Mesendoderm (in vitro differentiated cells): Measurements from ENCODE around the gene PRG3.

Source experiments
- DNase-seq: peaks from one replicate; pipeline ENCODE4 v3.0.0; 2013
- H2AK5ac ChIP-seq: 2 replicates; pipeline ENCODE4 v1.6.1; 2013; ENCODE audit warnings: low read length, inconsistent platforms
- H2BK120ac ChIP-seq: 2 replicates; pipeline ENCODE4 v1.6.1; 2013; ENCODE audit warnings: low read depth, mild to moderate bottlenecking, low read length, moderate library complexity, mixed read lengths
- H2BK15ac ChIP-seq: replicated peaks from 2 replicates; pipeline ENCODE4 v1.6.1; 2013; ENCODE audit warnings: low read depth, mild to moderate bottlenecking, moderate library complexity
- H2BK5ac ChIP-seq: 2 replicates; pipeline ENCODE4 v1.6.1; 2013; ENCODE audit warnings: low read length, inconsistent platforms
- H3K18ac ChIP-seq: 2 replicates; pipeline ENCODE4 v1.6.1; 2013; ENCODE audit warnings: mild to moderate bottlenecking, low read length, mixed read lengths
- H3K23ac ChIP-seq: one replicate; pipeline ENCODE4 v1.6.1; 2013; ENCODE audit warnings: low read length
- H3K27ac ChIP-seq: 2 replicates; pipeline ENCODE4 v1.5.1; 2013; ENCODE audit warnings: low read depth, mild to moderate bottlenecking, inconsistent platforms, low read length, moderate library complexity
- H3K27me3 ChIP-seq: 2 replicates; pipeline ENCODE4 v1.6.1; 2013; ENCODE audit warnings: low read length, control low read depth, mild to moderate bottlenecking, inconsistent platforms; ENCODE audit not compliant: insufficient read depth, poor library complexity
- H3K36me3 ChIP-seq: 2 replicates; pipeline ENCODE4 v1.6.1; 2013; ENCODE audit warnings: low read length, inconsistent platforms; ENCODE audit not compliant: control insufficient read depth, insufficient read depth
- H3K4ac ChIP-seq: one replicate; pipeline ENCODE4 v1.6.1; 2013; ENCODE audit warnings: low read depth, mild to moderate bottlenecking, low read length, moderate library complexity
- H3K4me1 ChIP-seq: 2 replicates; pipeline ENCODE4 v1.6.1; 2013; ENCODE audit warnings: low read depth, low read length, inconsistent platforms; ENCODE audit not compliant: control insufficient read depth
- H3K4me2 ChIP-seq: 2 replicates; pipeline ENCODE4 v1.6.1; 2013; ENCODE audit warnings: low read length
- H3K4me3 ChIP-seq: 2 replicates; pipeline ENCODE4 v1.5.1; 2013; ENCODE audit warnings: mild to moderate bottlenecking, low read length
- H3K56ac ChIP-seq: one replicate; pipeline ENCODE4 v1.6.1; 2013; ENCODE audit warnings: low read length
- H3K79me1 ChIP-seq: 2 replicates; pipeline ENCODE4 v1.6.1; 2013; ENCODE audit warnings: low read length, inconsistent platforms
- H3K79me2 ChIP-seq: 2 replicates; pipeline ENCODE4 v1.6.1; 2013; ENCODE audit warnings: mild to moderate bottlenecking, low read length; ENCODE audit not compliant: control insufficient read depth, insufficient read depth
- H3K9ac ChIP-seq: 2 replicates; pipeline ENCODE4 v1.6.1; 2013; ENCODE audit warnings: low read length, inconsistent platforms
- H4K5ac ChIP-seq: one replicate; pipeline ENCODE4 v1.6.1; 2013; ENCODE audit warnings: low read length
- H4K8ac ChIP-seq: one replicate; pipeline ENCODE4 v1.6.1; 2013; ENCODE audit warnings: low read depth, mild to moderate bottlenecking, control low read depth, low read length, moderate library complexity
- WGBS: extraction: QIAGEN DNeasy Blood & Tissue Kit; methylation state at CpG from one replicate; pipeline ENCODE4 v1.1.7; 2013; ENCODE audit warnings: low lambda C conversion rate, missing lambda C conversion rate; ENCODE audit not compliant: insufficient coverage; ENCODE audit errors: extremely low coverage; 5-methylcytosine and 5-hydroxymethylcytosine counted together

The PRG3 gene

GRCh38 chr11:57396744-57397143, 15.8 kb upstream of the PRG3 start:
- Histone ChIP-seq H2BK120ac (no peak overlapping the region), H3K4me1 (no peaks in the 10 kb centered on the region), H2BK15ac (no peak overlapping the region), H3K9ac (no peak overlapping the region), H3K79me2 (no peaks in the 10 kb centered on the region), H2BK5ac (no peak overlapping the region), H3K23ac (no peak overlapping the region), H3K18ac (no peak overlapping the region), H4K5ac (no peak overlapping the region), H2AK5ac (no peak overlapping the region), H3K36me3 (no peaks in the 10 kb centered on the region), H3K4me3 (no peak overlapping the region), H3K4me2 (no peak overlapping the region), H3K27ac (no peak overlapping the region), H3K27me3 (no peaks in the 10 kb centered on the region), H4K8ac (no peak overlapping the region), H3K79me1 (no peaks in the 10 kb centered on the region), H3K4ac (no peak overlapping the region), H3K56ac (no peak overlapping the region)
- no peak for DNase-seq
- no CpG with 5 or more reads among the region's 2 CpGs for WGBS

GRCh38 chr11:57395905-57396623, 15.1 kb upstream of the PRG3 start:
- H3K27me3 ChIP-seq = no peaks in the 10 kb centered on the region
- H3K56ac ChIP-seq = no peak overlapping the region

GRCh38 chr11:57394203-57394965, 13.4 kb upstream of the PRG3 start:
- Histone ChIP-seq H2AK5ac (no peak overlapping the region), H2BK120ac (no peak overlapping the region), H3K4me1 (no peaks in the 10 kb centered on the region), H3K23ac (no peak overlapping the region), H3K4ac (no peak overlapping the region), H3K18ac (no peak overlapping the region), H3K27me3 (no peaks in the 10 kb centered on the region), H3K79me2 (no peaks in the 10 kb centered on the region), H4K8ac (no peak overlapping the region), H4K5ac (no peak overlapping the region), H3K79me1 (no peaks in the 10 kb centered on the region), H3K56ac (no peak overlapping the region), H3K9ac (no peak overlapping the region), H3K27ac (no peak overlapping the region), H2BK5ac (no peak overlapping the region), H2BK15ac (no peak overlapping the region), H3K4me3 (no peak overlapping the region), H3K36me3 (no peaks in the 10 kb centered on the region), H3K4me2 (no peak overlapping the region)
- no peak for DNase-seq
- WGBS = no CpG with 5 or more reads among the region's 4 CpGs

More at GRCh38 chr11:57395905-57396623, 15.1 kb upstream of the PRG3 start:
- no peak overlapping the region for H3K23ac ChIP-seq
- no peak overlapping the region for H4K5ac ChIP-seq
- no CpG with 5 or more reads among the region's 11 CpGs for WGBS
- no peak overlapping the region for H4K8ac ChIP-seq
- H3K4me2 ChIP-seq = no peak overlapping the region
- H3K36me3 ChIP-seq = no peaks in the 10 kb centered on the region
- no peaks in the 10 kb centered on the region for H3K79me1 ChIP-seq
- no peak overlapping the region for H3K4me3 ChIP-seq
- H3K18ac ChIP-seq = no peak overlapping the region
- no peak overlapping the region for H2BK15ac ChIP-seq
- no peaks in the 10 kb centered on the region for H3K79me2 ChIP-seq
- H3K4ac ChIP-seq = no peak overlapping the region
- H3K4me1 ChIP-seq = no peaks in the 10 kb centered on the region
- no peak overlapping the region for H2AK5ac ChIP-seq
- H3K9ac ChIP-seq = no peak overlapping the region
- H3K27ac ChIP-seq = no peak overlapping the region
- H2BK120ac ChIP-seq = no peak overlapping the region
- no peak overlapping the region for H2BK5ac ChIP-seq
- DNase-seq = no peak

- no peaks in the 10 kb centered on the region for H3K36me3 ChIP-seq
- H3K4ac ChIP-seq = no peak overlapping the region
- no peaks in the 10 kb centered on the region for H3K79me1 ChIP-seq
- H4K5ac ChIP-seq = no peak overlapping the region
- H4K8ac ChIP-seq = no peak overlapping the region
- no peak overlapping the region for H2BK5ac ChIP-seq
- H3K79me2 ChIP-seq = no peaks in the 10 kb centered on the region
- no peak overlapping the region for H3K23ac ChIP-seq
- WGBS = no CpG with 5 or more reads among the region's 4 CpGs
- H2BK120ac ChIP-seq = no peak overlapping the region
- no peak overlapping the region for H3K4me2 ChIP-seq
- DNase-seq = no peak
- H3K18ac ChIP-seq = no peak overlapping the region
- no peak overlapping the region for H3K9ac ChIP-seq
- H2BK15ac ChIP-seq = no peak overlapping the region
- no peaks in the 10 kb centered on the region for H3K4me1 ChIP-seq
- no peak overlapping the region for H3K27ac ChIP-seq
- H3K4me3 ChIP-seq = no peak overlapping the region
- H2AK5ac ChIP-seq = no peak overlapping the region
- H3K27me3 ChIP-seq = no peaks in the 10 kb centered on the region
- H3K56ac ChIP-seq = no peak overlapping the region
These were observed 11.8 kb upstream of the PRG3 start for GRCh38 chr11:57392763-57393105.

GRCh38 chr11:57392066-57392762, 11.3 kb upstream of the PRG3 start:
- H3K79me1 ChIP-seq = no peaks in the 10 kb centered on the region
- H3K4me3 ChIP-seq = no peak overlapping the region
- H2AK5ac ChIP-seq = no peak overlapping the region
- WGBS = no CpG with 5 or more reads among the region's 8 CpGs
- no peak overlapping the region for H4K8ac ChIP-seq
- no peak overlapping the region for H2BK15ac ChIP-seq
- no peaks in the 10 kb centered on the region for H3K4me1 ChIP-seq
- H3K36me3 ChIP-seq = no peaks in the 10 kb centered on the region
- no peak overlapping the region for H3K56ac ChIP-seq
- H4K5ac ChIP-seq = no peak overlapping the region
- H3K27me3 ChIP-seq = no peaks in the 10 kb centered on the region
- no peaks in the 10 kb centered on the region for H3K79me2 ChIP-seq
- no peak for DNase-seq
- H3K23ac ChIP-seq = no peak overlapping the region
- H3K4ac ChIP-seq = no peak overlapping the region
- no peak overlapping the region for H3K4me2 ChIP-seq
- no peak overlapping the region for H3K9ac ChIP-seq
- H2BK120ac ChIP-seq = no peak overlapping the region
- no peak overlapping the region for H3K18ac ChIP-seq
- no peak overlapping the region for H2BK5ac ChIP-seq
- H3K27ac ChIP-seq = no peak overlapping the region
